BJ (cell line): ENCODE results near the gene CACNA1I. TPM values are rescaled to one million over a fixed set of nuclear protein-coding genes. Genes with fewer than 3 reads are reported as not detected.

Experiments
- CTCF ChIA-PET: fragments of 350-600 bp; formaldehyde crosslinking; extraction: SDS; loops from one replicate; lab custom pipeline; 2021; ENCODE audit warnings: antibody characterized with exemption, inconsistent platforms; lab: Yijun Ruan, JAX
- POLR2A ChIA-PET: fragments of 300-600 bp; sonication (Branson Sonifier 250); formaldehyde crosslinking; extraction: SDS; loops from one replicate; lab custom pipeline; 2021; ENCODE audit warnings: antibody characterized with exemption; lab: Charles Lee
- DNase-seq: peaks from one replicate; pipeline ENCODE4 v3.0.0-alpha.2; 2011; ENCODE audit warnings: low read depth
- H3K27me3 ChIP-seq: 2 replicates; pipeline ENCODE4 v1.6.0; 2011; ENCODE audit warnings: low read length; ENCODE audit not compliant: control insufficient read depth, insufficient read depth
- H3K36me3 ChIP-seq: 2 replicates; pipeline ENCODE4 v1.5.1; 2011; ENCODE audit warnings: low read length; ENCODE audit not compliant: control insufficient read depth, insufficient read depth
- H3K4me3 ChIP-seq: 2 replicates; pipeline ENCODE4 v1.5.1; 2011; ENCODE audit warnings: low read depth, mild to moderate bottlenecking, control low read depth, low read length
- polyA plus RNA-seq: library from polyadenylated mRNA; depleted of rRNA; stranded (reverse); fragments of >200 nt; gene quantifications from 2 replicates; pipeline ENCODE4 v1.2.3, GENCODE V29; 2011
- TF ChIP-seq, protein P1 (sequence below): IDR thresholded peaks from 2 replicates; pipeline ENCODE4 v1.5.1; 2011; ENCODE audit warnings: low read depth, mild to moderate bottlenecking, control low read depth, inconsistent platforms, low read length, moderate library complexity; ENCODE audit not compliant: insufficient read depth

CACNA1I gene
- polyA plus RNA-seq, 1 experiment = 0.01 TPM

DNA sequence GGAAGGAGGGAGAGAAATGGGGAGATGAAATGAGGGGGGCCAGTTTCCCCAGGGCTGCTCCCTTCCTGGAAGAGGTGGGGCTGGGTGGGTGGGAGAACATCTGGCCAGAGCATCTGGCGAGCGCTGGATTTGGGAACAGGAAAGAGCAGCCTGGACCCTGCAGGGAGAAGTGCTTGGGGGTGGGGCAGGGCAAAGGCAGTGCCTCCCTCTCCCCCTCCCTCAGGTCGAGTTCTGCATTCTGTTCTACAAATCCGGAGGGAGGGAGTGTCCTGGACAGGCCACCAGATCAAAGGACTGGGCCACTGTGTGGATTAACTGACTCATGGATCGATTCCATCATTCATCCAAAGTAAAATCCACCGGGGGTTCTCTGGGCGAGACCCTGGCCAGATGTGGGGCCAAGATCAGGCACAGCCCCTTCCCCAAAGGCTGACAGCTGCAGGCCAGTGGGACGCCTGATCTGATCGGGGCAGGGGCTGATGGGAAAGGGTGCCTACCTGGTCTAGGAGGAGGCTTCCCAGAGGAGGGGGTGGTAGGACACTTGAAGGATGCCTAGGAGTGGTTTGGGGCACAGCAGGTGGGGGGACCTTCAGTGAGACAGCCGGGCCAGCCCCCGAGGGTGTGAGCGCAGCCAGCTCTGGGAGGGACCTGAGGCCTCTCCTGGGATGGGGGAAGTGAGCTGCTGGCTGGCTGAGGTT, 57.5 kb downstream of the CACNA1I start:
- H3K4me3 ChIP-seq = no peak overlapping the region
- TF ChIP-seq, protein P1, sequence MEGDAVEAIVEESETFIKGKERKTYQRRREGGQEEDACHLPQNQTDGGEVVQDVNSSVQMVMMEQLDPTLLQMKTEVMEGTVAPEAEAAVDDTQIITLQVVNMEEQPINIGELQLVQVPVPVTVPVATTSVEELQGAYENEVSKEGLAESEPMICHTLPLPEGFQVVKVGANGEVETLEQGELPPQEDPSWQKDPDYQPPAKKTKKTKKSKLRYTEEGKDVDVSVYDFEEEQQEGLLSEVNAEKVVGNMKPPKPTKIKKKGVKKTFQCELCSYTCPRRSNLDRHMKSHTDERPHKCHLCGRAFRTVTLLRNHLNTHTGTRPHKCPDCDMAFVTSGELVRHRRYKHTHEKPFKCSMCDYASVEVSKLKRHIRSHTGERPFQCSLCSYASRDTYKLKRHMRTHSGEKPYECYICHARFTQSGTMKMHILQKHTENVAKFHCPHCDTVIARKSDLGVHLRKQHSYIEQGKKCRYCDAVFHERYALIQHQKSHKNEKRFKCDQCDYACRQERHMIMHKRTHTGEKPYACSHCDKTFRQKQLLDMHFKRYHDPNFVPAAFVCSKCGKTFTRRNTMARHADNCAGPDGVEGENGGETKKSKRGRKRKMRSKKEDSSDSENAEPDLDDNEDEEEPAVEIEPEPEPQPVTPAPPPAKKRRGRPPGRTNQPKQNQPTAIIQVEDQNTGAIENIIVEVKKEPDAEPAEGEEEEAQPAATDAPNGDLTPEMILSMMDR = no peak
- DNase-seq = no peak
- no peaks in the 10 kb centered on the region for H3K36me3 ChIP-seq
- CTCF ChIA-PET = no interaction called here
- peaks cover 11% of the 10 kb centered on the region for H3K27me3 ChIP-seq
- POLR2A ChIA-PET = no interaction called here

DNA sequence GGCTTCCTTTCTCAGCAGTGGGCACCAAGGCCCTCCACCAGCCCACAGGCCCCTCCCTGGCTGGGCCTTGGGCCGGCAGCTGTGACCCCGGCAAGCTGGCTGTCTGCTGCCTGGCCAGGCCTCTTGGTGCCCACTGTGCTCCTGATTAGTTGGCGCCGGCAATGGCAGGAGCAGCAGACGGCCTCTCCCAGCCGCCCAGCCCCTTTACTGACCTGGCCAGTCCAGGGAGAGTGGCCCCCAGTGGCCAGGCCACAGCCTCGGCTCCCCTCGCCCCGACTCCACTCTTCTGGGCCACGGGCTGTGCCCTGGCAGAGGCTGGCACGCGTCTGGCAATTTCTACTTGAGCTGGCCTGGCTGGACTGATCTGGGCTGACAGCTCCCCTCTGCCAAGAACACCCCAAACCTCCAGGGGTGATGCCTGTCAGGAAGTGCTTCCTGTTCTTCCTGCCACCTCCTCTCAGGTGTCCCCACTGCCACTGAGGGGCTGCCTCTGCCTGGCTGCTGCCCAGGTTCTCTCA, 58.1 kb downstream of the CACNA1I start:
- POLR2A ChIA-PET = no interaction called here
- no peak for DNase-seq
- TF ChIP-seq, protein P1 = no peak
- Histone ChIP-seq H3K36me3 (no peaks in the 10 kb centered on the region), H3K4me3 (no peak overlapping the region), H3K27me3 (peaks cover 11% of the 10 kb centered on the region)
- CTCF ChIA-PET = no interaction called here

DNA sequence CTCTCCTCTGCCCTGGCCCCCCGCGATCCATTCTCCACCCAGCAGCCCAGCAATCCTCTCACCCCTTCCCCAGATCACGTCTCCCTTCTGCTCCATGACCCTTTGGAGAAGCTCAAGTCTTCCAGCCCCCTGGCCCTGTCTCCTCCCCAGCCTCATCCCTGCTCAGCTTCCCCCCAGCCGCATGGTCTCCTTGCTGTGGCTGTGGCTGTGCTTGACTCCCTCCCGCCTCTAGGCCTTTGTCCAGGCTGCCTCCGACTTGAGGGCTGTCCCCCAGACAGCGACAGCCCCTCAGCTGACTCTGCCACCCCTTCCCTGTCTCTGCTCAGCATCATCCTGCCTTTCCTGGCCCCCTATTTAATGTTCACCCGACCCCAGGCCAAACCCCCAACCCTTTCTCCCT, 59.3 kb downstream of the CACNA1I start:
- CTCF ChIA-PET = no interaction called here
- DNase-seq = no peak
- TF ChIP-seq, protein P1 = no peak

DNA sequence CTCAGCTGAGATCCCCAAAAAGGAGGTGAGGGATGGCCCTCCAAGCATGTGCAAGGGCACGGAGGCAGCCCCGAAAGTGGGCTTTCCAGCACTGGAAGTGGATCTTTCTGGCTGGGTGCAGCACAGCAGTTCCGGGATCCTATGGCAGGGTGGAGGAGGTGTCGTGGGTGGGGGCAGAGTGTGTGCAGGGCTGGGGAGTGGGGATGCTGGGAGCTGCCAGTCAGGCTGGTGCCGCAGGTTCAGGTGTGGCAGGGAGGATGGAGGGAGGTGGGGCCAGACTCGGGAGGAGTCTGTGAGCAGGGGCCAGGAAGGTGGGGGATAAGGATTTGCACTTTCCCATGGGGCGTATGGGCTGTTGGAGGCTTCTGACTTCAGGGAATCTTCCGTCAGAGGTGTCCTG, 60.2 kb downstream of the CACNA1I start:
- Histone ChIP-seq H3K4me3 (no peak overlapping the region), H3K36me3 (no peaks in the 10 kb centered on the region), H3K27me3 (peaks cover 7% of the 10 kb centered on the region)
- CTCF ChIA-PET = no interaction called here
- TF ChIP-seq, protein P1 = no peak
- POLR2A ChIA-PET = interaction anchor here (0.6 kb wide), 1 partner anchor 191 kb away, joined by 4 read pairs; no protein-coding TSS in a partner anchor
- DNase-seq = no peak

More for the DNA sequence above, 59.3 kb downstream of the CACNA1I start:
- H3K36me3 ChIP-seq = no peaks in the 10 kb centered on the region
- POLR2A ChIA-PET = no interaction called here
- H3K27me3 ChIP-seq = peaks cover 7% of the 10 kb centered on the region
- no peak overlapping the region for H3K4me3 ChIP-seq

DNA sequence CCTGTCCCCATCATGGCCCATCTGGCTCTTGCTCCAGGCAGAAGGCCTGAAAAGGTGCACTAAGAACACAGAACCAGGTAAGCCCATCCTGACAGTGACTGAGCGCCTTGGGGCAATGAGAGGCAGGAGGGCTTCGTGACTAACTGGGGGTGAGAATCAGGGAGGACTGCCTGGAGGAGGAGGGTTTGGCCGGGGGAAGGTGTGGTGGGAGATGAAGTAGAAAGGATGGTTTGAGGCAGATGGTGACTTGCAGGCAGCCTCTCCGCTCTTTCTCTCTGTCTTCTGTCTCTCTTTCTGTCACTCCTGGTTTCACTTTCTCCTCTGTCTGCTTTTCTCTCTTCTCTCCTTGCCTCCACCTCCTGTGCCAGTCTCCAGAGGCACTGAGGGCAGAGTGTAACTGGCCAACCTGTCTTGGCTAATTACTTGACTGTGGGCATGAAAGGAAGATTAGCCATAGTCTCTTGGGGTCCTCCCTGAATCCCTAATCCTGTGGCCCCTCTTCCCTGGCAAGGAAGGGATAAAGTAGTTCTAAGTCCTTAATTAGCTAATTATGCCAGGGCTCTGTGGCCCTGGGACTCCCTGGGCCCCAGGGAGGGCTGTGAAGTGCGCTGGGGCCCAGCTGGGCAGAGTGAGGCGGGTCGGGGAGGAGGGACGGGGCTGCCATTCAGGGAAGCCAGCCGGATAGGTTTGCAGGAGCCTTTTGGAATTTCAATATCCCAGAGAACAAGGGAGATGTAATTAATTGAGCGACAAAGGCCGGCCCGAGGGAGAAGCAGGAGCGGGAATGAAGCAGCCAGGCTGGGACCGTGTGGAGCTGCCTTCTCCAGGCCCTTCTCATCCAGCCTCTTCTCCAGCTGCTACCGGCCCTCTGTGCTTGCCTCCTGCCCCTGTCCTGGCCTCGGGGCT, 61.1 kb downstream of the CACNA1I start:
- CTCF ChIA-PET = no interaction called here
- DNase-seq = no peak
- peaks cover 7% of the 10 kb centered on the region for H3K27me3 ChIP-seq

More for the DNA sequence above, 61.1 kb downstream of the CACNA1I start:
- no peak overlapping the region for H3K4me3 ChIP-seq
- no peaks in the 10 kb centered on the region for H3K36me3 ChIP-seq
- POLR2A ChIA-PET = no interaction called here
- TF ChIP-seq, protein P1 = no peak
